ENCODE data around the gene GNA15. TPM values are rescaled to one million over a fixed set of nuclear protein-coding genes. Genes with fewer than 3 reads are reported as not detected.
A peak's percentile ranks its signal among the peaks of the same experiment; 100 is the strongest.
"Not testable (repeated sequence)": the region's sequence is repeated elsewhere in the genome, so short reads cannot be mapped to it uniquely, and the experiment has no call there.

GNA15 gene
- total RNA-seq, 1 experiment from 2014 or later, result not detected

DNA sequence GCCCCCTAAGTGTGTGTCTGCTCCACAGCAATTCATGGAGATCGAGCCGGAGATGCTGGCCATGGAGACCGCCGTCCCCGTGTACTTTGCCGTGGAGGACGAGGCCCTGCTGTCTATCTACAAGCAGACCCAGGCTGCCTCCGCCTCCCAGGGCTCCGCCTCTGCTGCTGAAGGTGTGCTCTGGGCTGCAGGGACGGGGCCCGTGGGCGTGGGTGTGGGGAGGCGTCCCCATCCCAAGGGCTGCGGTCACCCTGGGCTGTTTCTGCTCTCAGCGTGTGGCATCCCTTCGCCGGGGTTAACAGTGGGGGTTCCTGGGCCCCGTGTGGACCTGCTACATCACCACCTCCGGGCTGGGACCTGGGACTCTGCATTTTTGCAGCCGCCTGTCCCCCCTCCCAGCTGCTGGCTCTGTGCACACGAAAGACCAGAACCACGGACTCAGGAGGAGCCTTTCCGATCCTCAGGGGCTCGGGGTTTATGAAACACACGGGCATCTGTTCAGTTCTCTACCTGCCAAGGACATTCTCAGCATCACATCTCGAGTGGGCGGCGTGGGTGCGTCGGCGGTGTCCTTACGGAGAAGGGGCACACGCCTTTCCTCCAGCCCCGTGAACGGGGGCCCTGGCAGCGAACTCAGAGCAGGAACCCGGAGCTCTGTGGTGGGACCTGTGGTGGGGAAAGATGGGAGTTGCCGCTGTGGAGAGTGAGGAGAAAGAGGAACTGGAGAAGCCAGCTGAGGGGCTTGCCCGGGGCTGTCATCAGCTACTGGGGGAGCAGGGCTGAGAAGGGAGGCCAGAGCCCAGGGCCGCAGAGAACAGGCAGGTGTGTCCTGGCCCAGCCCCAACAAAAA lies 57.6 kb downstream of the GNA15 start:
- no peak for DNase-seq (ENCODE audit: low read depth, low spot score)
- in situ Hi-C loops (cut with HindIII; ENCODE audit: low pct_unique_long_range_greater_than_20kb, low sequenced_read_pairs), result no loop called here

- DNase-seq (ENCODE audit: low read depth, low spot score), result no peak
- in situ Hi-C loops (cut with HindIII; ENCODE audit: low pct_unique_long_range_greater_than_20kb, low sequenced_read_pairs), result no loop called here
Measured at GRCh38 chr19:3194106-3195087, 58.6 kb downstream of the GNA15 start.

DNA sequence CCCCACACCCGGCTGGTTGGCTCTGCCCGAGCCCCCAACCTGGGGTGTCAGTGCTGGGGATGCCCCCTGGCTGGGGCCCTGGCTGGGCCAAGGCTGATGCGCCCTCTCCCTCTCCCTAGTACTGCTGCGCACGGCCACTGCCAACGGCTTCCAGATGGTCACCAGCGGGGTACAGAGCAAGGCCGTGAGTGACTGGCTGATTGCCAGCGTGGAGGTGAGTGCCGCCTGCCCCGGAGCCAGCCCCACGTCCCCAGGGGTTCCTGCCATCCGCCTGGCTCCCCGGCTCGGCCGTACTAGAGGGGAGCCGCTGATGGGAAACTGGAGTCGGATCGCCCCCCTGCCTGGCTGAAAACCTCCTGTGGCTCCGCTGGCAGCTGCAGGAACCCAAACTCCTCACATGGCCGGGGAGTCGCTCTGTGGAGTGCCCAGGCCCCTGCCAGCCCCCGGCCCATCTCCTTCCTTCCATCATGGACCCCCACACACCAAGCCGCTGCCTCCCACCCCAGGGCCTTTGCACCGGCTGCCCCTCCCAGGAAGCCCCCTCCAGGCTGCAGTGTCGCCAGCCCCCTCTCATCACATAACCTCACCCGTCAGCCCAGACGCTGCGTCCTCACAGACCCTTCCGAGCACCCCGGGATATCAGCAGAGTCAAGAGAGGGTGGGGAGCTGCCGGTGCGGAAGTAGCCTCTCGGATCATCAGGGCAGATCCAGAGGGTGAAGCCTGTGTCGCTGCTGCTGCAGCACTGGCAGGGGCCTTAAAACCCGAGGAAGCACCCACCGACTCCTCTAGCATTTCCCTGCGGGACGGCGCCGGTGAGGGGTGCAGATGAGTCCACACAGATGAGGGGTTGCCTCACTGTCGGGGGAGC lies 60.5 kb downstream of the GNA15 start:
- no peak for DNase-seq (ENCODE audit: low read depth, low spot score)
- in situ Hi-C loops (cut with HindIII; ENCODE audit: low pct_unique_long_range_greater_than_20kb, low sequenced_read_pairs), result no loop called here

DNA sequence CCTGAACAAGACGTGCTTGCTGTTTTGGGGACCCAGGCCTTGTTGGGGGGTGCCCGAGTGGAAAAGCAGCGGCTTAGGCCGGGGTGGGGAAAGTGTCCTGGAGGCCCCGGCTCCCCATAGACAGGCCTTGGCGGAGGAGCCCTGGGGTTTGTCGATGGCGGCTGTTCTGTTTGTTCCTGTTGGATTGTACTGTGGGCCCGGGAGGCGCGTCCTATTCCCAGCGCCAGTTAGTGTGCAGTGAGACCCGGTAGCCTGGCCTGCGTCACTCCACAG lies 61.0 kb downstream of the GNA15 start:
- DNase-seq (ENCODE audit: low read depth, low spot score), result no peak
- in situ Hi-C loops (cut with HindIII; ENCODE audit: low pct_unique_long_range_greater_than_20kb, low sequenced_read_pairs), result no loop called here

- no peak for DNase-seq (ENCODE audit: low read depth, low spot score)
- in situ Hi-C loops (cut with HindIII; ENCODE audit: low pct_unique_long_range_greater_than_20kb, low sequenced_read_pairs), result no loop called here
Measured at GRCh38 chr19:3198901-3199700, 63.3 kb downstream of the GNA15 start.

DNA sequence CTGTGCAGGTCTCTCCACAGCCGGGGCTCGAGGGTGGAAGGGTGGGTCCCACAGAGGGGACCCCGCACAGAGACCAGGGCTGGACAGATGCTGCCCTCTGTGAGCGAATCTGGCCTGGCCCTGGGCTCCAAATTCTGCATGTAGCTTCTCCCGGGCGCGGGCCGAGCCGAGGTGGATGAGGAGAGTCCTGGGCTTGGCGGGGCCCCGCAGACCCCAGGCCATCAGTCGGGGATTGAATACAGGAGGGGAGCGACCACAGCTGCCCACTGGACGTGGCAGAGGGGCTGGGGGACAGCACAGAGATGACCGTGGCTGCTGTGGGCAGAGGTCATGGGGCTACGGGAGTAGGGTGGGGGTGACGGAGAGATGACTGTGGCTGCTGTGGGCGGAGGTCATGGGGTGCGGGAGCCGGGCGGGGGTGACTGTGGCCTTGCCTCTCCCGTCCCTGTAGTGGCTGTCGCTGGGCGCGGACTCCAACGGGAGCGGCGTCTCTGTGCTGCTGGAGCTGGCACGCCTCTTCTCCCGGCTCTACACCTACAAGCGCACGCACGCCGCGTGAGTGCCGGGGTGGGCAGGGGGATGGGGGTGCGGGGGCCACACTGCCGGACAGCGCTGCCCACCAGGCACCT lies 65.4 kb downstream of the GNA15 start:
- DNase-seq (ENCODE audit: low read depth, low spot score), result no peak
- in situ Hi-C loops (cut with HindIII; ENCODE audit: low pct_unique_long_range_greater_than_20kb, low sequenced_read_pairs), result no loop called here

DNA sequence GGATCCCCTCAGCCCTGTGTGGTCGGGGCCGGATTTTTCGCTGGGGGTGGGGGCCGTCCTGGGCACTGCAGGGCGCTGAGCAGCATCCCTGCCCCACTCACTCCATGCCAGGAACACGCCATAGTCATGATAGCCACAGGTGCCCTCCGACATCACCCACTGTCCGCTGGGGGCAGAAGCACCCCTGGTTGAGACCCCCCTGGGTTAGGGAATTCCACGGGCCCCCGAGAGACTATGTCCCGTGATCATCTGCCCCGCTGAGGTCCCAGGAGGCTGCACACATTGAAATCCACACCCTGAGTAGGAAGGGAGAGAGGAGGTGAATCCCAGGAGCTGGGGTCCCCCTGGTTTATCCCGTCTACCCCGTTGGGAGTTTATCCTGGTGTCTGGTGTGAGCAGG lies 66.1 kb downstream of the GNA15 start:
- no peak for DNase-seq (ENCODE audit: low read depth, low spot score)
- in situ Hi-C loops (cut with HindIII; ENCODE audit: low pct_unique_long_range_greater_than_20kb, low sequenced_read_pairs), result no loop called here

DNA sequence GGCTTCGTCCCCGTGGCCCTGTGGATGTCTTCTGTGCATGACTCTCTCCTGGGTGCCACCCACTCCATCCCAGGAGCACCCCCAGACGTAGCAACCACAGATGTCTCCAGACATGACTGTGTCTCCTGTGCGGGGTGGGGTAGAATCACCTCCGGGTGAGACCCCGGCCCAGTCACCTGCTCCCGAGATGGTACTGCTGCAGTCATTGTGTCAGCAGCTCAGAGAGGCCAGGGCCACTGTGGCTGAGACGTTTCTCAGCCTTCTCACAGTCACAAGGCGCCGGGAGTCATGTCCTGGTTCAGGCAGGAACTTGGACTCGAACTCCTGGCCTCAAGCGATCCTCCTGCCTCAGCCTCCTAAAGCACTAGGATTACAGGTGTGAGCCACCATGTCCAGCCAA lies 66.5 kb downstream of the GNA15 start:
- no peak for DNase-seq (ENCODE audit: low read depth, low spot score)
- in situ Hi-C loops (cut with HindIII; ENCODE audit: low pct_unique_long_range_greater_than_20kb, low sequenced_read_pairs), result no loop called here

GRCh38 chr19:3202895-3203294 lies 67.1 kb downstream of the GNA15 start:
- DNase-seq (ENCODE audit: low read depth, low spot score); in situ Hi-C loops (cut with HindIII; ENCODE audit: low pct_unique_long_range_greater_than_20kb, low sequenced_read_pairs): not testable (repeated sequence)

- DNase-seq (ENCODE audit: low read depth, low spot score), result no peak
- in situ Hi-C loops (cut with HindIII; ENCODE audit: low pct_unique_long_range_greater_than_20kb, low sequenced_read_pairs), result no loop called here
Measured at GRCh38 chr19:3203805-3204645, 68.2 kb downstream of the GNA15 start.

- in situ Hi-C loops (cut with HindIII; ENCODE audit: low pct_unique_long_range_greater_than_20kb, low sequenced_read_pairs), result no loop called here
- no peak for DNase-seq (ENCODE audit: low read depth, low spot score)
Measured at GRCh38 chr19:3204646-3205275, 68.9 kb downstream of the GNA15 start.

DNA sequence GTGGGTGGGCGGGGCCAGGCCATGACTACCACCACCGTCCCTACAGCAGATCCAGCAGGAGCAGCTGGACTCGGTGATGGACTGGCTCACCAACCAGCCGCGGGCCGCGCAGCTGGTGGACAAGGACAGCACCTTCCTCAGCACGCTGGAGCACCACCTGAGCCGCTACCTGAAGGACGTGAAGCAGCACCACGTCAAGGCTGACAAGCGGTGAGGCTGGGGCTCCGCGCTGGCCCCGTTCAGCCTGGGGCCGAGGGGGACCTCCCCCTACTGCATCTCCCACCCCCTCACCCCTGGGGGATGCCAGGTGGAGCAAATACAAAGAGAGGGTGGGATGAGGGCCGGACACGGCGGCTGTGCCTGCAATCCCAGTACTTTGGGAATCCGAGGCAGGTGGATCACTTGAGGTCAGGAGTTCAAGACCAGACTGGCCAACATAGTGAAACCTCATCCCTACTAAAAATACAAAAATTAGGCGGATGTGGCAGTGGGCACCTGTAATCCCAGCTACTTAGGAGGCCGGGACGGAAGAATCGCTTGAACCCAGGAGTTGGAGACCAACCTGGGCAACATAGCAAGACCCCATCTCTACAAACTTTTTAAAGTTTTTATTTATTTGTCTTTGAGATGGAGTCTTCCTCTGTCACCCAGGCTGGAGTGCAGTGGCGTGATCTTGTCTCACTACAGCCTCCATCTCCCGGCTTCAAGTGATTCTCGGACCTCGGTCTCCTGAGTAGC lies 70.6 kb downstream of the GNA15 start:
- in situ Hi-C loops (cut with HindIII; ENCODE audit: low pct_unique_long_range_greater_than_20kb, low sequenced_read_pairs), result no loop called here
- no peak for DNase-seq (ENCODE audit: low read depth, low spot score)

GRCh38 chr19:3207461-3208242 lies 71.8 kb downstream of the GNA15 start:
- peak; percentile 8 for DNase-seq (ENCODE audit: low read depth, low spot score)
- in situ Hi-C loops (cut with HindIII; ENCODE audit: low pct_unique_long_range_greater_than_20kb, low sequenced_read_pairs), result no loop called here

All from SK-MEL-5 (cell line).